Neural crest cell (in vitro differentiated cells): Measurements from ENCODE around the gene ARFGEF2. TPM values are rescaled to one million over a fixed set of nuclear protein-coding genes. Genes with fewer than 3 reads are reported as not detected.
"Not testable (repeated sequence)": the region's sequence is repeated elsewhere in the genome, so short reads cannot be mapped to it uniquely, and the experiment has no call there.

Experiments used
- DNase-seq: peaks from one replicate; pipeline ENCODE4 v3.0.0; 2021; ENCODE audit warnings: low read depth, mixed read lengths, low spot score
- H3K27ac Mint-ChIP-seq: one replicate; pipeline ENCODE4 v1.8.0; 2021; ENCODE audit warnings: mild to moderate bottlenecking, mixed read lengths; ENCODE audit not compliant: unreplicated experiment
- H3K27me3 Mint-ChIP-seq: 2 replicates; pipeline ENCODE4 v1.8.0; 2021; ENCODE audit warnings: low read depth, mild to moderate bottlenecking, mixed read lengths
- H3K36me3 Mint-ChIP-seq: 2 replicates; pipeline ENCODE4 v1.8.0; 2021; ENCODE audit warnings: low read depth, mild to moderate bottlenecking, mixed read lengths
- H3K4me1 Mint-ChIP-seq: 2 replicates; pipeline ENCODE4 v1.8.0; 2021; ENCODE audit warnings: mixed read lengths
- H3K4me3 Mint-ChIP-seq: one replicate; pipeline ENCODE4 v1.8.0; 2021; ENCODE audit warnings: mild to moderate bottlenecking, mixed read lengths
- H3K9me3 Mint-ChIP-seq: 2 replicates; pipeline ENCODE4 v1.8.0; 2021; ENCODE audit warnings: mixed read lengths
- CTCF ChIP-seq: fragments of 200-600 bp; sonication (generic); conservative IDR thresholded peaks from 2 replicates; pipeline ENCODE4 v1.5.0; 2021; ENCODE audit warnings: antibody characterized with exemption, mild to moderate bottlenecking
- total RNA-seq: library from RNA; stranded (reverse); gene quantifications from 2 replicates; pipeline ENCODE4 v1.2.1, GENCODE V29; 2021

The ARFGEF2 gene
- total RNA-seq, 1 donor from 2014 or later = 18.0 TPM

- Mint-ChIP-seq H3K36me3 (peaks cover 12% of the 10 kb centered on the region), H3K27ac (no peak overlapping the region), H3K27me3 (no peaks in the 10 kb centered on the region), H3K4me1 (peaks cover 2% of the 10 kb centered on the region), H3K9me3 (no peaks in the 10 kb centered on the region), H3K4me3 (no peak overlapping the region)
- no peak for TF ChIP-seq CTCF
- no peak for DNase-seq
Measured at GRCh38 chr20:48970681-48971365, 49.3 kb downstream of the ARFGEF2 start.

- no peaks in the 10 kb centered on the region for H3K27me3 Mint-ChIP-seq
- peaks cover 8% of the 10 kb centered on the region for H3K4me1 Mint-ChIP-seq
- H3K27ac Mint-ChIP-seq = no peak overlapping the region
- no peak overlapping the region for H3K4me3 Mint-ChIP-seq
- no peak for TF ChIP-seq CTCF
- peaks cover 16% of the 10 kb centered on the region for H3K36me3 Mint-ChIP-seq
- H3K9me3 Mint-ChIP-seq = no peaks in the 10 kb centered on the region
- no peak for DNase-seq
Measured at GRCh38 chr20:48971956-48972355, 50.4 kb downstream of the ARFGEF2 start.

- Mint-ChIP-seq H3K27me3 (no peaks in the 10 kb centered on the region), H3K4me3 (no peak overlapping the region), H3K27ac (peak overlapping the region; percentile 44), H3K9me3 (no peaks in the 10 kb centered on the region), H3K4me1 (peaks cover 11% of the 10 kb centered on the region), H3K36me3 (peaks cover 20% of the 10 kb centered on the region)
- TF ChIP-seq CTCF = no peak
- no peak for DNase-seq
Measured at GRCh38 chr20:48972816-48973215, 51.3 kb downstream of the ARFGEF2 start.

- Mint-ChIP-seq H3K36me3 (peaks cover 36% of the 10 kb centered on the region), H3K4me1 (peaks cover 11% of the 10 kb centered on the region), H3K9me3 (no peaks in the 10 kb centered on the region), H3K4me3 (no peak overlapping the region), H3K27me3 (no peaks in the 10 kb centered on the region), H3K27ac (peak overlapping the region; percentile 69)
- no peak for DNase-seq
- TF ChIP-seq CTCF = no peak
Measured at GRCh38 chr20:48975955-48976354, 54.4 kb downstream of the ARFGEF2 start.

- H3K4me1 Mint-ChIP-seq = peaks cover 11% of the 10 kb centered on the region
- not testable (repeated sequence) for H3K27me3 Mint-ChIP-seq, DNase-seq, H3K27ac Mint-ChIP-seq, H3K9me3 Mint-ChIP-seq, H3K4me3 Mint-ChIP-seq
- peaks cover 59% of the 10 kb centered on the region for H3K36me3 Mint-ChIP-seq
Measured at GRCh38 chr20:48979980-48980379, 58.5 kb downstream of the ARFGEF2 start.
